Measurements from ENCODE around the gene FERMT3. TPM values are rescaled to one million over a fixed set of nuclear protein-coding genes. Genes with fewer than 3 reads are reported as not detected.
A peak's percentile ranks its signal among the peaks of the same experiment; 100 is the strongest.
"Not testable (repeated sequence)": the region's sequence is repeated elsewhere in the genome, so short reads cannot be mapped to it uniquely, and the experiment has no call there.

The FERMT3 gene
- total RNA-seq, result 10 to 100 TPM in 1 of 4 donors, 1 to 10 TPM in 3; 2.8 to 10.4 (median 6.1) TPM

DNA sequence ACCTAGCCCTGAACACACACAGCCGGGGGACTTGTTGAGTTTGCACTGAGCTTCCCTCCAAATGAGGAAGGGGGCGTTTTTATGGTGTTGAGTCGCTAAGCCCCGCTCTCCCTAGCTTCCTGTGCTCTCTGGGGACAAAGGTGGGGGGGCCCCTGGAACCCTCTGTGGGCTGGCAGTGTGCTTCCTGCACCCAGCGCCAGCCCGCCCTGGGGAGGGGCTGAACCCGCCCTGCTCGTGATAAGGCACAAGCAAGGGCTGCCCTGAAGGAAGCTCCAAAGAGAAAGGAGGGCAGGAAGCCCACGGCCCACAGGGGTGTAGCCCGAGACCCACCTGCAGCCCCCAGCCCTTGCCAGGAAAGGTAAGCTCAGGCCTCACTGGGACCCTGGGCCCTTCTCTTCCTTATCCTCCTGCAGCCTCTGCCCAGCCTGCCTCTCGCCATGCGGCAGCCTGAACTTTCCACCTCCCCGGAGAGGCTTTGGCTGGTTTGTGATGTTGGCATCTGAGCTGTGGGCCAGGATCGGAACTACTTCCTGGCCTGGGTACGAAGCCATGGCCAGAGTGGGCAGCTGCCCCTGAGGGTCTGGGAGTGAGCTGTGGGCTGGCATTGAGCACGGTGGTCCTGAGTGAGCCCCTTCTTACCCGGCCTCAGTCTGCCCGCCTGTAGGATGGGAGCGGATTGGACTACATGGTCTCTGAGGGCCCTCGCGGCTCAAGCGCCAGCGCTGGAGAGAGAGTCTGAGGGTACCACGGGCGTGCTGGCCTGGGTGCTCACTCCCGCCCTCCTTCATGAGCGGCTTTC is at the start of gene FERMT3:
TSS of gene FERMT3 (plus strand) at position 265 of the 799 bp plus-strand sequence. CDS start 644 bp downstream, outside the sequence.
- DNase-seq, result peak in 1 of 2 donors; percentile 51
- H3K27me3 ChIP-seq, result no peaks in the 10 kb centered on the region
- no peak for ATAC-seq
- peak within 1 kb of the TSS; percentile 70 to 78 (median 78) for H3K27ac ChIP-seq
- peaks cover 17 to 22% of the 10 kb centered on the region in 2 donors for H3K4me1 ChIP-seq
- H3K36me3 ChIP-seq, result peaks cover 3 to 45% of the 10 kb centered on the region in 2 donors
- in situ Hi-C loops (cut with MboI; ENCODE audit: low sequenced_read_pairs in 4 of 4) (loop anchor here in 1 of 4 donors (5.0 kb wide), 1 partner anchor 96 kb away; the partner anchor contains the start of gene CATSPERZ), intact Hi-C loops (cut with DNase I; ENCODE audit: low total_unique reads) (no loop called here)
- peak in 1 of 2 donors; percentile 29 for TF ChIP-seq POLR2A (IDR thresholded peaks at IDR 0.05)
- TF ChIP-seq, protein P1, sequence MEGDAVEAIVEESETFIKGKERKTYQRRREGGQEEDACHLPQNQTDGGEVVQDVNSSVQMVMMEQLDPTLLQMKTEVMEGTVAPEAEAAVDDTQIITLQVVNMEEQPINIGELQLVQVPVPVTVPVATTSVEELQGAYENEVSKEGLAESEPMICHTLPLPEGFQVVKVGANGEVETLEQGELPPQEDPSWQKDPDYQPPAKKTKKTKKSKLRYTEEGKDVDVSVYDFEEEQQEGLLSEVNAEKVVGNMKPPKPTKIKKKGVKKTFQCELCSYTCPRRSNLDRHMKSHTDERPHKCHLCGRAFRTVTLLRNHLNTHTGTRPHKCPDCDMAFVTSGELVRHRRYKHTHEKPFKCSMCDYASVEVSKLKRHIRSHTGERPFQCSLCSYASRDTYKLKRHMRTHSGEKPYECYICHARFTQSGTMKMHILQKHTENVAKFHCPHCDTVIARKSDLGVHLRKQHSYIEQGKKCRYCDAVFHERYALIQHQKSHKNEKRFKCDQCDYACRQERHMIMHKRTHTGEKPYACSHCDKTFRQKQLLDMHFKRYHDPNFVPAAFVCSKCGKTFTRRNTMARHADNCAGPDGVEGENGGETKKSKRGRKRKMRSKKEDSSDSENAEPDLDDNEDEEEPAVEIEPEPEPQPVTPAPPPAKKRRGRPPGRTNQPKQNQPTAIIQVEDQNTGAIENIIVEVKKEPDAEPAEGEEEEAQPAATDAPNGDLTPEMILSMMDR (IDR thresholded peaks at IDR 0.05 in 4 of 5, conservative IDR thresholded peaks at IDR 0.05 in 1 of 5), result no peak
- peak within 1 kb of the TSS; percentile 37 to 47 (median 44) for H3K4me3 ChIP-seq
- no peaks in the 10 kb centered on the region for H3K9me3 ChIP-seq

DNA sequence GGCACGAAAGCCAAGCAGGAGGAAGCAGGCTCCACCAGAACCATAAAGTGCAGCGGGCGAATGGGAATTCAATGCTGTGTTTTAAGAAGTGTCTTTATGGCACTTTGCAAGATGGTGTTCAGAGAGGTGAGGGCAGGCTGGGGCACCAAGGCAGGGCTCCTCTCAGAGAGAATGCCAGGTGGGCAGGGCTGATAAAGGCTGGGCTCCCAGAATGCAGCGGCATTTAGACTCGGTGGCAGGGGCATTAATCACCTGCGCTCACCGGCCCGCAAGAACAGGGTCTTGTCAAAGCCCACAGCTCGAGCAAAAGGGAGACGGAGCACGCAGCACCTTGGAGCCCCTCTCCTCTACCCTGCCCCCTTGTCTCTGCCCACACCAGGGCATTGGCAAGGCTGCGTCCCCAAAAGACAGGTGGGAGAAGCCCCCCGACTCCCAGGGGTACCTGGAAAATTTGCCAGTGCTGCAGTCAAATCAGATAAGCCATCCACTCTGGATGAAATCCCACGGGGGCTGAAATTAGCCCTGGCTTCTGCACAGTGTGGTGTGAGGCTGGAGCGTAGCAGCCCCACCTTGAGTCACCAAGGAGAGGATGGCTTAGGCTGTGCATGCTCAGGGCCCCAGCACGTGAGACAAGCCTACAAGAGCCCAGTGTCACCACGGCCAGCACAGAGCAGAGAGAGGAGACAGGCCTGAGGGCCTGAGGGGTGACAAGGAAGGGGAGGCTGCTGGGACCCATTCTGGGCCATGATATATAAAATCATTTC is 48.7 kb upstream of the FERMT3 start:
- H3K9me3 ChIP-seq, result no peaks in the 10 kb centered on the region
- H3K4me3 ChIP-seq, result no peak overlapping the region
- H3K36me3 ChIP-seq, result no peaks in the 10 kb centered on the region
- TF ChIP-seq, protein P1 (IDR thresholded peaks at IDR 0.05 in 4 of 5, conservative IDR thresholded peaks at IDR 0.05 in 1 of 5), result no peak
- TF ChIP-seq POLR2A (IDR thresholded peaks at IDR 0.05), result no peak
- intact Hi-C loops (cut with DNase I; ENCODE audit: low total_unique reads) (no loop called here), in situ Hi-C loops (cut with MboI; ENCODE audit: low sequenced_read_pairs in 4 of 4) (loop anchor here in 1 of 4 donors (25.0 kb wide), 1 partner anchor 321 kb away; the partner anchor contains the start of gene MARK2)
- no peaks in the 10 kb centered on the region for H3K27me3 ChIP-seq
- peaks cover 28 to 44% of the 10 kb centered on the region in 2 donors for H3K4me1 ChIP-seq
- DNase-seq (no peak), ATAC-seq (no peak)
- peak overlapping the region in 2 of 4 donors; percentile 46 to 71 for H3K27ac ChIP-seq

DNA sequence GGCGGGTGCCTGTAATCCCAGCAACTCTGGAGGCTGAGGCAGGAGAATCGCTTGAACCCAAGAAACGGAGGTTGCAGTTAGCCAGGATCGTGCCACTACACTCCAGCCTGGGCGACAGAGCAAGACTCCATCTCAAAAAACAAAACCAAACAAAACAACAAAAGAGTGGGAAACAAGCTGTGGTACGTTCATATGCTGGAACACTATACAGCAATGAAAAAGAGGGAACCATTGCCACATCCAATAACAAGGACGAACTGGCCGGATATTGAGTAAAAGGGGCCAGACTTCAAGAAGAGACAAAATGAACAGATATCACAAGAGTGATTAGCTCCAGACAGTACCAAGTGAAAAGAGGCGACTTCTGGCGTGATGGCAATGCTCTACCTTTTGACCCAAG is 45.5 kb upstream of the FERMT3 start:
- Histone ChIP-seq H3K4me1 (peaks cover 38 to 55% of the 10 kb centered on the region in 2 donors), H3K9me3 (no peaks in the 10 kb centered on the region), H3K36me3 (no peaks in the 10 kb centered on the region), H3K27me3 (no peaks in the 10 kb centered on the region), H3K27ac (peak overlapping the region in 1 of 4 donors; percentile 31), H3K4me3 (no peak overlapping the region)
- no peak for DNase-seq
- ATAC-seq, result no peak
- no peak for TF ChIP-seq POLR2A (IDR thresholded peaks at IDR 0.05)
- TF ChIP-seq, protein P1 (IDR thresholded peaks at IDR 0.05 in 4 of 5, conservative IDR thresholded peaks at IDR 0.05 in 1 of 5), result no peak
- intact Hi-C loops (cut with DNase I; ENCODE audit: low total_unique reads) (no loop called here), in situ Hi-C loops (cut with MboI; ENCODE audit: low sequenced_read_pairs in 4 of 4) (loop anchor here in 1 of 4 donors (25.0 kb wide), 1 partner anchor 324 kb away; the partner anchor contains the start of gene MARK2)

DNA sequence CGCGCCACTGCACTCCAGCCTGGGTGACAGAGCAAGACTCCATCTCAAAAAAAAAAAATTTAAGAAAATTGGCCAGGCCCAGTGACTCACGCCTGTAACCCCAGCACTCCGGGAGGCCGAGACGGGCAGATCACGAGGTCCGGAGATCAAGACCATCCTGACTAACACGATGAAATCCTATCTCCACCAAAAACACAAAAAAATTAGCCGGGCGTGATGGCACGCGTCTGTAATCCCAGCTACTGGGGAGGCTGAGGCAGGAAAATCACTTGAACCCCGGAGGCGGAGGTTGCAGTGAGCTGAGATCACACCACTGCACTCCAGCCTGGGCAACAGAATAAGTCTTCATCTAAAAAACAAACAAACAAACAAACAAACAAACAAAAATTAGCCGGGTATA is 43.8 kb upstream of the FERMT3 start:
- H3K36me3 ChIP-seq; H3K9me3 ChIP-seq; H3K4me3 ChIP-seq; H3K27me3 ChIP-seq; DNase-seq; ATAC-seq; intact Hi-C loops (cut with DNase I; ENCODE audit: low total_unique reads): not testable (repeated sequence)
- peaks cover 28 to 41% of the 10 kb centered on the region in 2 donors for H3K4me1 ChIP-seq
- peak overlapping the region in 3 of 4 donors; percentile 94 to 98 (median 96) for H3K27ac ChIP-seq
- in situ Hi-C loops (cut with MboI; ENCODE audit: low sequenced_read_pairs in 4 of 4), result loop anchor here in 1 of 4 donors (25.0 kb wide), 1 partner anchor 325 kb away; the partner anchor contains the start of gene MARK2

Data from gastrocnemius medialis (tissue), 4 donors.